ENCODE results near the gene PPP1R14B. TPM values are rescaled to one million over a fixed set of nuclear protein-coding genes. Genes with fewer than 3 reads are reported as not detected.

Gene PPP1R14B
- total RNA-seq, 1 donor from 2014 or later, result 284 TPM

- peaks cover 33% of the 10 kb centered on the region for H3K4me1 Mint-ChIP-seq
- intact Hi-C loops (cut with micrococcal nuclease), result loop anchor here (1.0 kb wide), 1 partner anchor 97 kb away; no protein-coding TSS in a partner anchor
- peaks cover 78% of the 10 kb centered on the region for H3K36me3 Mint-ChIP-seq (ENCODE audit: low read depth)
Measured at GRCh38 chr11:64204464-64204989, 42.2 kb downstream of the PPP1R14B start.

GRCh38 chr11:64204080-64204440 is 42.7 kb downstream of the PPP1R14B start:
- DNase-seq, result no peak
- no peaks in the 10 kb centered on the region for H3K9me3 Mint-ChIP-seq
- no peak overlapping the region for H3K4me3 Mint-ChIP-seq
- no peaks in the 10 kb centered on the region for H3K27me3 Mint-ChIP-seq
- intact Hi-C loops (cut with micrococcal nuclease), result loop anchor here (1.0 kb wide), 1 partner anchor 97 kb away; no protein-coding TSS in a partner anchor
- H3K36me3 Mint-ChIP-seq (ENCODE audit: low read depth), result peaks cover 77% of the 10 kb centered on the region
- peaks cover 31% of the 10 kb centered on the region for H3K4me1 Mint-ChIP-seq
- peak overlapping the region; percentile 38 for H3K27ac Mint-ChIP-seq

More at GRCh38 chr11:64204464-64204989, 42.2 kb downstream of the PPP1R14B start:
- peak overlapping the region; percentile 69 for H3K4me3 Mint-ChIP-seq
- DNase-seq, result peak; percentile 93
- peak overlapping the region; percentile 80 for H3K27ac Mint-ChIP-seq
- H3K9me3 Mint-ChIP-seq, result no peaks in the 10 kb centered on the region
- H3K27me3 Mint-ChIP-seq, result no peaks in the 10 kb centered on the region

GRCh38 chr11:64203421-64204079 is 43.2 kb downstream of the PPP1R14B start:
- DNase-seq, result peak; percentile 58
- Mint-ChIP-seq H3K4me1 (peaks cover 27% of the 10 kb centered on the region), H3K9me3 (no peaks in the 10 kb centered on the region), H3K27ac (peak overlapping the region; percentile 38), H3K4me3 (no peak overlapping the region), H3K36me3 (ENCODE audit: low read depth) (peaks cover 77% of the 10 kb centered on the region), H3K27me3 (no peaks in the 10 kb centered on the region)
- intact Hi-C loops (cut with micrococcal nuclease), result loop anchor here (1.0 kb wide), 1 partner anchor 98 kb away; no protein-coding TSS in a partner anchor

- H3K27me3 Mint-ChIP-seq, result no peaks in the 10 kb centered on the region
- H3K4me3 Mint-ChIP-seq, result no peak overlapping the region
- no peak for DNase-seq
- H3K27ac Mint-ChIP-seq, result no peak overlapping the region
- H3K4me1 Mint-ChIP-seq, result peaks cover 27% of the 10 kb centered on the region
- H3K36me3 Mint-ChIP-seq (ENCODE audit: low read depth), result peaks cover 78% of the 10 kb centered on the region
- H3K9me3 Mint-ChIP-seq, result no peaks in the 10 kb centered on the region
- intact Hi-C loops (cut with micrococcal nuclease), result no loop called here
Measured at GRCh38 chr11:64202992-64203391, 43.8 kb downstream of the PPP1R14B start.

- H3K27ac Mint-ChIP-seq, result peak overlapping the region; percentile 48
- H3K4me3 Mint-ChIP-seq, result no peak overlapping the region
- no peaks in the 10 kb centered on the region for H3K9me3 Mint-ChIP-seq
- no peak for DNase-seq
- H3K27me3 Mint-ChIP-seq, result no peaks in the 10 kb centered on the region
- peaks cover 32% of the 10 kb centered on the region for H3K4me1 Mint-ChIP-seq
- peaks cover 77% of the 10 kb centered on the region for H3K36me3 Mint-ChIP-seq (ENCODE audit: low read depth)
- intact Hi-C loops (cut with micrococcal nuclease), result no loop called here
Measured at GRCh38 chr11:64201543-64201942, 45.2 kb downstream of the PPP1R14B start.

- Mint-ChIP-seq H3K27me3 (no peaks in the 10 kb centered on the region), H3K27ac (no peak overlapping the region), H3K4me1 (peaks cover 23% of the 10 kb centered on the region), H3K4me3 (no peak overlapping the region), H3K9me3 (no peaks in the 10 kb centered on the region), H3K36me3 (ENCODE audit: low read depth) (peaks cover 82% of the 10 kb centered on the region)
- no peak for DNase-seq
- intact Hi-C loops (cut with micrococcal nuclease), result no loop called here
Measured at GRCh38 chr11:64198511-64198910, 48.2 kb downstream of the PPP1R14B start.

GRCh38 chr11:64196626-64197025 is 50.1 kb downstream of the PPP1R14B start:
- no peak overlapping the region for H3K4me3 Mint-ChIP-seq
- H3K9me3 Mint-ChIP-seq, result no peaks in the 10 kb centered on the region
- H3K27ac Mint-ChIP-seq, result peak overlapping the region; percentile 30
- peaks cover 26% of the 10 kb centered on the region for H3K4me1 Mint-ChIP-seq
- peaks cover 80% of the 10 kb centered on the region for H3K36me3 Mint-ChIP-seq (ENCODE audit: low read depth)
- intact Hi-C loops (cut with micrococcal nuclease), result no loop called here
- DNase-seq, result no peak
- no peaks in the 10 kb centered on the region for H3K27me3 Mint-ChIP-seq

Other genes with a start within 250 kb of the PPP1R14B start
- gene FLRT1, start 211.0 kb downstream of the PPP1R14B start, total RNA-seq, result not detected in 2 replicates
- gene MACROD1, start 80.8 kb downstream of the PPP1R14B start, total RNA-seq, result 28.6 and 29.6 TPM in 2 replicates
- 521 and 535 TPM in 2 replicates for gene STIP1, start 60.8 kb downstream of the PPP1R14B start, total RNA-seq
- gene FERMT3, start 40.2 kb downstream of the PPP1R14B start, total RNA-seq, result 200 and 213 TPM in 2 replicates
- gene TRPT1, start 20.8 kb downstream of the PPP1R14B start, total RNA-seq, result 29.8 and 31.7 TPM in 2 replicates
- gene NUDT22, start 20.7 kb downstream of the PPP1R14B start, total RNA-seq, result 66.1 and 72.6 TPM in 2 replicates
- gene DNAJC4, start 16.4 kb downstream of the PPP1R14B start, total RNA-seq, result 19.9 and 20.0 TPM in 2 replicates
- gene VEGFB, start 12.4 kb downstream of the PPP1R14B start, total RNA-seq, result 65.4 and 66.7 TPM in 2 replicates
- gene FKBP2, start 5.8 kb downstream of the PPP1R14B start, total RNA-seq, result 28.8 and 30.6 TPM in 2 replicates
- gene PLCB3, start 4.6 kb upstream of the PPP1R14B start, total RNA-seq, result 16.6 and 16.7 TPM in 2 replicates
- gene BAD, start 37.7 kb upstream of the PPP1R14B start, total RNA-seq, result 34.0 and 35.5 TPM in 2 replicates
- 45.6 and 47.6 TPM in 2 replicates for gene GPR137, start 38.9 kb upstream of the PPP1R14B start, total RNA-seq
- gene KCNK4, start 44.4 kb upstream of the PPP1R14B start, total RNA-seq, result 0.23 and 0.24 TPM in 2 replicates
- not detected in 2 replicates for gene CATSPERZ, start 53.4 kb upstream of the PPP1R14B start, total RNA-seq
- gene ESRRA, start 58.6 kb upstream of the PPP1R14B start, total RNA-seq, result 59.6 and 60.6 TPM in 2 replicates
- gene TRMT112, start 70.6 kb upstream of the PPP1R14B start, total RNA-seq, result 319 and 320 TPM in 2 replicates
- 98.0 and 104 TPM in 2 replicates for gene PRDX5, start 71.2 kb upstream of the PPP1R14B start, total RNA-seq
- 116 and 119 TPM in 2 replicates for gene CCDC88B, start 93.3 kb upstream of the PPP1R14B start, total RNA-seq
- 46.3 and 48.6 TPM in 2 replicates for gene RPS6KA4, start 112.2 kb upstream of the PPP1R14B start, total RNA-seq

Measured in activated CD4-positive, alpha-beta T cell treated with anti-CD3 and anti-CD28 coated beads, Interleukin-2, amount 10 ng/mL, durations not matched to agents 24 days and 14 days (primary cell).